Cardiac muscle cell (in vitro differentiated cells and primary cell): ENCODE measurements around the gene SLC7A14. TPM values are rescaled to one million over a fixed set of nuclear protein-coding genes. Genes with fewer than 3 reads are reported as not detected.
A peak's percentile ranks its signal among the peaks of the same experiment; 100 is the strongest.

Experiments used
- DNase-seq, 2 donors: peaks; one replicate each; pipeline versions ENCODE4 v3.0.0 to v3.0.0-alpha.2; 2010 to 2017; ENCODE audit warnings: low read depth in 1 of 2, low spot score in 1 of 2
- H3K27ac ChIP-seq: fragments of 200-600 bp; sonication (generic); 2 replicates; pipeline ENCODE4 v1.5.1; 2016
- H3K27me3 ChIP-seq: fragments of 200-600 bp; sonication (generic); 2 replicates; pipeline ENCODE4 v1.6.0; 2016; ENCODE audit warnings: control low read depth
- H3K36me3 ChIP-seq: fragments of 200-600 bp; sonication (generic); 2 replicates; pipeline ENCODE4 v1.5.1; 2016; ENCODE audit warnings: control low read depth
- H3K4me1 ChIP-seq: fragments of 200-600 bp; sonication (generic); 2 replicates; pipeline ENCODE4 v1.8.1; 2017; ENCODE audit warnings: low read depth, mild to moderate bottlenecking, mixed run types
- H3K4me3 ChIP-seq: fragments of 200-600 bp; sonication (generic); 2 replicates; pipeline ENCODE4 v1.5.1; 2016; ENCODE audit warnings: mild to moderate bottlenecking
- H3K9me3 ChIP-seq: fragments of 200-600 bp; sonication (generic); 2 replicates; pipeline ENCODE4 v1.5.1; 2017; ENCODE audit warnings: low read depth, mild to moderate bottlenecking, control low read depth
- CTCF ChIP-seq: IDR thresholded peaks from 2 replicates; pipeline ENCODE4 v1.5.1; 2012; ENCODE audit warnings: low read depth, mild to moderate bottlenecking, low read length
- polyA plus RNA-seq: library from polyadenylated mRNA; unstranded; fragments of >200 nt; fragmentation: Nextera tagmentation; extraction: Ambion mirVana; gene quantifications from 2 replicates; pipeline ENCODE4 v1.2.1, GENCODE V29; 2016
- total RNA-seq: library from RNA; depleted of rRNA; stranded (reverse); fragments of >200 nt; gene quantifications from 2 replicates; pipeline ENCODE4 v1.2.3, GENCODE V29; 2016

The SLC7A14 gene
- total and polyA plus RNA-seq, 2 experiments from 2014 or later = not detected

- Histone ChIP-seq H3K4me3 (no peak overlapping the region), H3K4me1 (no peaks in the 10 kb centered on the region), H3K36me3 (no peaks in the 10 kb centered on the region), H3K9me3 (no peaks in the 10 kb centered on the region), H3K27ac (no peak overlapping the region), H3K27me3 (no peaks in the 10 kb centered on the region)
- no peak for TF ChIP-seq CTCF
- no peak for DNase-seq
These were observed 99.5 kb downstream of the SLC7A14 start for GRCh38 chr3:170486398-170486797.

- Histone ChIP-seq H3K36me3 (no peaks in the 10 kb centered on the region), H3K27me3 (no peaks in the 10 kb centered on the region), H3K4me3 (no peak overlapping the region), H3K9me3 (no peaks in the 10 kb centered on the region), H3K4me1 (no peaks in the 10 kb centered on the region), H3K27ac (no peak overlapping the region)
- DNase-seq = no peak
- TF ChIP-seq CTCF = no peak
These were observed 100.2 kb downstream of the SLC7A14 start for GRCh38 chr3:170485696-170486095.

- Histone ChIP-seq H3K9me3 (no peaks in the 10 kb centered on the region), H3K4me3 (no peak overlapping the region), H3K27ac (no peak overlapping the region), H3K27me3 (no peaks in the 10 kb centered on the region), H3K4me1 (no peaks in the 10 kb centered on the region), H3K36me3 (no peaks in the 10 kb centered on the region)
- DNase-seq = no peak
- TF ChIP-seq CTCF = no peak
These were observed 100.6 kb downstream of the SLC7A14 start for GRCh38 chr3:170485294-170485693.

GRCh38 chr3:170484869-170485268 lies 101.0 kb downstream of the SLC7A14 start:
- Histone ChIP-seq H3K36me3 (no peaks in the 10 kb centered on the region), H3K9me3 (no peaks in the 10 kb centered on the region), H3K27ac (no peak overlapping the region), H3K4me3 (no peak overlapping the region), H3K27me3 (no peaks in the 10 kb centered on the region), H3K4me1 (no peaks in the 10 kb centered on the region)
- DNase-seq = no peak
- TF ChIP-seq CTCF = no peak

GRCh38 chr3:170483485-170484262 lies 102.2 kb downstream of the SLC7A14 start:
- H3K36me3 ChIP-seq = no peaks in the 10 kb centered on the region
- no peak overlapping the region for H3K4me3 ChIP-seq
- TF ChIP-seq CTCF = peak; percentile 23
- no peaks in the 10 kb centered on the region for H3K27me3 ChIP-seq
- DNase-seq = no peak
- H3K4me1 ChIP-seq = no peaks in the 10 kb centered on the region
- no peak overlapping the region for H3K27ac ChIP-seq
- no peaks in the 10 kb centered on the region for H3K9me3 ChIP-seq
